Testis (tissue), 3 donors: ENCODE measurements around the gene STAT5B. TPM values are rescaled to one million over a fixed set of nuclear protein-coding genes. Genes with fewer than 3 reads are reported as not detected.
A peak's percentile ranks its signal among the peaks of the same experiment; 100 is the strongest.

Experiments used
- DNase-seq: peaks from one replicate; pipeline ENCODE4 v3.0.0-alpha.2; 2019
- H3K27ac ChIP-seq, 2 donors: fragments of 200-600 bp; sonication (generic); one replicate each; pipeline ENCODE4 v1.5.1; 2019
- H3K27me3 ChIP-seq: fragments of 200-600 bp; sonication (generic); one replicate; pipeline ENCODE4 v1.5.1; 2019
- H3K36me3 ChIP-seq: fragments of 200-600 bp; sonication (generic); one replicate; pipeline ENCODE4 v1.5.1; 2017; ENCODE audit warnings: low read depth; ENCODE audit errors: missing control alignments
- H3K4me1 ChIP-seq: fragments of 200-600 bp; sonication (generic); one replicate; pipeline ENCODE4 v1.5.1; 2019
- H3K4me3 ChIP-seq, 2 donors: fragments of 200-600 bp; sonication (generic); one replicate each; pipeline ENCODE4 v1.5.1; 2017 to 2019
- H3K9me3 ChIP-seq: fragments of 200-600 bp; sonication (generic); one replicate; pipeline ENCODE4 v1.5.1; 2017
- POLR2A ChIP-seq: fragments of 450-650 bp; IDR thresholded peaks from one replicate; pipeline ENCODE4 v1.6.1; 2017; ENCODE audit warnings: antibody characterized with exemption, mild to moderate bottlenecking, moderate library complexity
- WGBS, 2 donors: methylation state at CpG; one replicate each; pipeline ENCODE4 v1.1.5; 2018; 5-methylcytosine and 5-hydroxymethylcytosine counted together
- intact Hi-C: fragments of 100-400 bp; cut with DNase I; formaldehyde crosslinking; loops from one replicate; pipeline ENCODE4 v1.15.1; 2023; ENCODE audit warnings: low total_unique reads
- polyA plus RNA-seq: library from polyadenylated mRNA; stranded (reverse); fragments of 350-450 nt; fragmentation: Illumina TruSeq; extraction: RNeasy Lipid Tissue Mini Kit (QIAGEN cat#74804); gene quantifications from one replicate; pipeline ENCODE4 v1.2.3, GENCODE V29; 2014; ENCODE audit warnings: low read depth, low replicate concordance; ENCODE audit not compliant: insufficient read depth
- total RNA-seq, 2 donors: library from RNA; depleted of rRNA; stranded (reverse); fragments of >200 nt; gene quantifications; one replicate each; pipeline ENCODE4 v1.2.3, GENCODE V29; 2016
- TF ChIP-seq, protein P1 (sequence below), 3 experiments: fragments of 450-650 bp in 2 of 3; fragments of 200-600 bp in 1 of 3; sonication (generic) in 1 of 3; IDR thresholded peaks; one replicate each; pipeline ENCODE4 v1.5.1; 2016 to 2019; ENCODE audit warnings: antibody characterized with exemption in 3 of 3, mild to moderate bottlenecking in 2 of 3, moderate library complexity in 1 of 3

Gene STAT5B
- total and polyA plus RNA-seq, 3 donors from 2014 or later = 65.9 to 81.5 (median 66.0) TPM

DNA sequence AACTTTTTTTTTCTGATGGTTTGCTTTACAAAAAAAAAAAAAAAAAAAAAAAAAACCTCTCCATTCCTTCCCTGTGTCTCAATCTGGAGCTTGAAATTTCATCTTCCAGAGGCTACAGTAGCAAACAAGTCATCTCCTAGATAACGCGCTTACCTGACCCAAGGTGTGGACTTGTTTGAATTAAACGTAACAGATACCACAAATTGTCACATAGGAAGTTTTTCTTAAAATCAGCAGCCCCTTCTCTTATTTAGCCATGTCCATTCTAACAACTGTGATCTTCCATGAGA lies 2.0 kb downstream of the STAT5B start:
- H3K36me3 ChIP-seq = no peaks in the 10 kb centered on the region
- peak overlapping the region in 1 of 2 donors; percentile 97 for H3K27ac ChIP-seq
- no peak overlapping the region for H3K4me3 ChIP-seq
- intact Hi-C loops = no loop called here
- H3K4me1 ChIP-seq = peaks cover 28% of the 10 kb centered on the region
- H3K27me3 ChIP-seq = no peaks in the 10 kb centered on the region
- TF ChIP-seq, protein P1, sequence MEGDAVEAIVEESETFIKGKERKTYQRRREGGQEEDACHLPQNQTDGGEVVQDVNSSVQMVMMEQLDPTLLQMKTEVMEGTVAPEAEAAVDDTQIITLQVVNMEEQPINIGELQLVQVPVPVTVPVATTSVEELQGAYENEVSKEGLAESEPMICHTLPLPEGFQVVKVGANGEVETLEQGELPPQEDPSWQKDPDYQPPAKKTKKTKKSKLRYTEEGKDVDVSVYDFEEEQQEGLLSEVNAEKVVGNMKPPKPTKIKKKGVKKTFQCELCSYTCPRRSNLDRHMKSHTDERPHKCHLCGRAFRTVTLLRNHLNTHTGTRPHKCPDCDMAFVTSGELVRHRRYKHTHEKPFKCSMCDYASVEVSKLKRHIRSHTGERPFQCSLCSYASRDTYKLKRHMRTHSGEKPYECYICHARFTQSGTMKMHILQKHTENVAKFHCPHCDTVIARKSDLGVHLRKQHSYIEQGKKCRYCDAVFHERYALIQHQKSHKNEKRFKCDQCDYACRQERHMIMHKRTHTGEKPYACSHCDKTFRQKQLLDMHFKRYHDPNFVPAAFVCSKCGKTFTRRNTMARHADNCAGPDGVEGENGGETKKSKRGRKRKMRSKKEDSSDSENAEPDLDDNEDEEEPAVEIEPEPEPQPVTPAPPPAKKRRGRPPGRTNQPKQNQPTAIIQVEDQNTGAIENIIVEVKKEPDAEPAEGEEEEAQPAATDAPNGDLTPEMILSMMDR (IDR thresholded peaks at IDR 0.05) = no peak
- TF ChIP-seq POLR2A = no peak
- WGBS, 2 donors = 53 to 79% methylated on average over 3 of the region's 3 CpGs
- no peaks in the 10 kb centered on the region for H3K9me3 ChIP-seq
- DNase-seq = no peak

DNA sequence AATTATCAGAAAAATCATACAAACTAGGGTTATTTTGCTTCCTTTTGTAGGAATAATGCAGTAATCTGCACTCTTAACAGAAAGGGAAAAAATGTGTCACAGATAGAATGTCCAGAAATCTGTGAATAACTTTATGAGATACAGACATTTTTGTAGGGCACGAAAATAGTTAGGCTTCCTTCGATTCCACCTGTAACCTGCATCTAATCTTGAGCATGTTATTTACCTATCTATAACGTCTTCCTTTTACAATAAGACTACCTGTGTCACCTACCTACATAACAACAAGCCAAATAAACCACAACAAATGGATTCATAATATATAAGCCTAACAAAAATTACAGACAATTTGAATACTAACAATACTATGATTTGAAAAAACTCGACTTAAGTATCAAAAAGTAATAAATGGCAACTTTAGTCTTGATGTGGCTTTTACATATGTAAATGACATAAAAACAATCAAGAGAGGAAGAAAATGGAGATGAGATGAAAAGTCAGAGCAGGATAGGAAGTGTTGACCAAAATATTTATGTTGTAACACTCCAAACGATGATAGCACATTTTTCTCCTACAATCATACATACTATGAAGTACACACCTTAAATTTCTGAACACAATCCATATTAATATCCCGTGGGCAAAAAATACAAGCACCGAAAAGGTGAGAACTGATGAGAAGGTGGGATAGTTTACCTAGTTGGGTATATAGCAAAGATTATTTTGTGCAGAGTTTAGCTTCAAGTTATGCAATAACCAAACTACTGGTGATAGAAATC lies 2.5 kb downstream of the STAT5B start:
- Histone ChIP-seq H3K9me3 (no peaks in the 10 kb centered on the region), H3K27ac (peak overlapping the region in 1 of 2 donors; percentile 32), H3K4me3 (no peak overlapping the region), H3K4me1 (peaks cover 28% of the 10 kb centered on the region), H3K27me3 (no peaks in the 10 kb centered on the region), H3K36me3 (no peaks in the 10 kb centered on the region)
- DNase-seq = no peak
- intact Hi-C loops = no loop called here
- TF ChIP-seq, protein P1 (IDR thresholded peaks at IDR 0.05) = no peak
- no peak for TF ChIP-seq POLR2A
- 44 to 45% methylated on average over 7 of the region's 7 CpGs for WGBS, 2 donors

DNA sequence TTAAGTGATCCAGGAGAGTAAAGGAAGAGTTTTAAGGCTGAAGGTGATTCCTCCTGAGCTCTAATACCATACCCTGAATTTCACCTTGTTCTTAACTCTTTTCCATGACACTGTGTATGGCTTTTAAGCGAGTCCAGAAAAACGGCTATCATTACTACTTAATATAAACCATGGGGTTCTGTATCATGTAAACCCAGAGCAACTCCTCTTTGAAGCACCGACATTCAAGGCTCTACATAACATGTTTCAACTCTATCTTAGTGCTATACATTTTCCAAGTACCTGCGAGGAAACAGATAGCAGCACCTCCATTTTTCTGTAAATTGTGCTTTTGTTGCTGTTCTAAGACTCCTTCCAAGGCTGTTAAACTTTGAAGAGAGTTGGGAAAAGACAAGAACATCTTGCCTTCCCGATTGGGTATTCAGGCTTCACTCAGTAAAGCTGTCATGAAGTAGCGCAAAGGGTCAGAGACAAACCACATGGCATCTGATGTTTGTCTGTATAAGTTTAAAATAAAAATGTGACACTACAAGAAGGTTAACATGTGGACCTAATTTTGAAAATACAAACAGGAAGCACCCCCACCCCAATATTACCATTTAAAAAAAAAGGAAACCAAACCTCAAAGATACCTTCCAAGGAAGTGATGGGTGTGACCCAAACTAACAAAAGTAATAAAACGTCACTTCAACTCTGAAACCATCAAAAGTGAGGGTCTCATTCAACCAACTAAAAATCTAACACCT lies 3.9 kb downstream of the STAT5B start:
- WGBS, 2 donors = 64 to 73% methylated on average over 7 of the region's 7 CpGs
- peaks cover 28% of the 10 kb centered on the region for H3K4me1 ChIP-seq
- intact Hi-C loops = no loop called here

DNA sequence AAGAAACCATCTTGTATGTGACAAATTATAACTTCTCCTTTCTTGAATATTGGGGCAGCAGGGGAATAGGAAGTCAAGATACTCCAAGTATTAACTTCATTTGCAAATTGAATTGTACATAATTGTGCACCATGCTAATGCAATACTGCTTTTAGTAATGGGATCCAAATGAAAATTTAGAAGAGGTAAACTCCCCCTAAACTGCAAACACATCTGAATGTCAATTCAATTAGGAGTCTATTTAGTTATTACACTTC lies 4.5 kb downstream of the STAT5B start:
- peaks cover 24% of the 10 kb centered on the region for H3K4me1 ChIP-seq
- intact Hi-C loops = no loop called here
- no peak for DNase-seq
- no peaks in the 10 kb centered on the region for H3K27me3 ChIP-seq
- no peaks in the 10 kb centered on the region for H3K9me3 ChIP-seq
- no peaks in the 10 kb centered on the region for H3K36me3 ChIP-seq
- H3K4me3 ChIP-seq = no peak overlapping the region
- H3K27ac ChIP-seq = no peak overlapping the region
- TF ChIP-seq POLR2A = no peak
- TF ChIP-seq, protein P1 (IDR thresholded peaks at IDR 0.05) = no peak

More for the DNA sequence above, 3.9 kb downstream of the STAT5B start:
- Histone ChIP-seq H3K9me3 (no peaks in the 10 kb centered on the region), H3K27me3 (no peaks in the 10 kb centered on the region), H3K4me3 (no peak overlapping the region), H3K27ac (no peak overlapping the region), H3K36me3 (no peaks in the 10 kb centered on the region)
- TF ChIP-seq, protein P1 (IDR thresholded peaks at IDR 0.05) = no peak
- no peak for TF ChIP-seq POLR2A
- no peak for DNase-seq
